Glutamatergic neuron (in vitro differentiated cells): ENCODE data around the gene CHKA. TPM values are rescaled to one million over a fixed set of nuclear protein-coding genes. Genes with fewer than 3 reads are reported as not detected.

Source experiments
- DNase-seq: peaks from one replicate; pipeline ENCODE4 v3.0.0; 2022
- H3K27ac Mint-ChIP-seq: one replicate; pipeline ENCODE4 v1.8.0; 2020; ENCODE audit warnings: mild to moderate bottlenecking, mixed read lengths, inconsistent platforms; ENCODE audit not compliant: unreplicated experiment
- H3K27me3 Mint-ChIP-seq: one replicate; pipeline ENCODE4 v1.8.0; 2020; ENCODE audit warnings: mild to moderate bottlenecking, moderate library complexity, mixed read lengths, inconsistent platforms; ENCODE audit not compliant: unreplicated experiment
- H3K36me3 Mint-ChIP-seq: one replicate; pipeline ENCODE4 v1.8.0; 2020; ENCODE audit warnings: mild to moderate bottlenecking, mixed read lengths, inconsistent platforms; ENCODE audit not compliant: unreplicated experiment
- H3K4me1 Mint-ChIP-seq: one replicate; pipeline ENCODE4 v1.8.0; 2020; ENCODE audit warnings: mild to moderate bottlenecking, low read depth, mixed read lengths, inconsistent platforms; ENCODE audit not compliant: unreplicated experiment
- H3K4me3 Mint-ChIP-seq: one replicate; pipeline ENCODE4 v1.8.0; 2020; ENCODE audit warnings: mild to moderate bottlenecking, mixed read lengths, inconsistent platforms; ENCODE audit not compliant: unreplicated experiment
- H3K9me3 Mint-ChIP-seq: one replicate; pipeline ENCODE4 v1.8.0; 2020; ENCODE audit warnings: mild to moderate bottlenecking, moderate library complexity, mixed read lengths, inconsistent platforms; ENCODE audit not compliant: unreplicated experiment
- total RNA-seq: library from RNA; stranded (reverse); fragmentation: NEBNext Ultra II Directional; extraction: Animal tissue kit (Norgen Biotek cat#: 25700); gene quantifications from one replicate; pipeline ENCODE4 v1.2.1, GENCODE V29; 2021; ENCODE audit not compliant: unreplicated experiment
- TF ChIP-seq, protein P1 (sequence below): fragments of 200-600 bp; sonication (generic); IDR thresholded peaks from one replicate; pipeline ENCODE4 v1.5.0; 2021; ENCODE audit not compliant: partially characterized antibody, unreplicated experiment

CHKA gene
- total RNA-seq, 1 donor from 2014 or later, result 74.1 TPM

DNA sequence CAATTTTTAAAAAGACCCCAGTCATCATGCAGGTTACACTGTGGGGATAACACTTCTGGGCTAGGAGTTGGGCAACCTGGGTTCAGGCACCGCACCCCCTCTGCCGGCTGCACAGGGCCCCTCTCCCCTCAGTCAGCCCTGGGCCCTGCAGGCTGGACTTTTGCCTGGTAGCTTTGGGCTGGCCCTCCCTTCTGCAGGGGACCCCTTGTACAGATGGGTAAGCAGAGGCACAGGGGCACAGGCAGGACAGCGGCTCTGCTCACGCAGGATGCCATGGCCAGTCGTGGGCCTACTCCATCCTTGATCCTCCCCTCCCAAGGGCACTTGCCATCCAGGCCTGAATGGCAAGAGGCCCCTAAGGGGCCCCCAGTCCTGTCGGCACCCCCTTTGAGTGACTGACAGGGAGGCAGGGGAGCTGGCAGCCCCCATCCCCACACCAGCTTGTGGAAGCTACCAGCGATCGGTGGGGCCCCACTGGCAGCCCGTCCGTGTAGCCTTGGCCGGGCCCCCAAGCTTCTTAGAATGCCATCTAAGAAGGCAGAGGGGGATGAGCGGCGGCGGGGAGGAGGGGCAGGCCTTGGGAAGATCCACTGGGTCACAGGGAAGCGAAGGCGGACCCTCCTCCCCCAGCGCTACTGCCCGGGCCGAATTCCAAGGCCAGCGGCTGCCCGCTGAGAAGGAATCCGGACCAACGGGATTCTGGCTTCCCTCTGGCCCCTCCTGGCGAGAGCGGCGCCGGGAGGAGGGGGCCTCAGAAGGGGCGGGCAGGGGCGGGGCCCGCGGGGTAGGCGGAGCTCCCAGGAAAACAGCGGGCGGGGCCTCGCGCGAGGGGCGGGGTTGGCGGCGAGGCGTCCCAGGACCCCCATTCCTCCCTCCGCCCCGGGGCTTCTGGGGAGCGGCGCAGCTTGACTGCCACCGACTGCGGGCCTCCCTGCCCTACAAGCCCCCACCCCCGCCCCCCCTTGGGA, 6.8 kb upstream of the CHKA start:
- DNase-seq, result peak; percentile 66
- Mint-ChIP-seq H3K36me3 (peaks cover 20% of the 10 kb centered on the region), H3K4me3 (no peak overlapping the region), H3K9me3 (peaks cover 16% of the 10 kb centered on the region), H3K4me1 (no peaks in the 10 kb centered on the region), H3K27me3 (peaks cover 12% of the 10 kb centered on the region), H3K27ac (no peak overlapping the region)
- TF ChIP-seq, protein P1, sequence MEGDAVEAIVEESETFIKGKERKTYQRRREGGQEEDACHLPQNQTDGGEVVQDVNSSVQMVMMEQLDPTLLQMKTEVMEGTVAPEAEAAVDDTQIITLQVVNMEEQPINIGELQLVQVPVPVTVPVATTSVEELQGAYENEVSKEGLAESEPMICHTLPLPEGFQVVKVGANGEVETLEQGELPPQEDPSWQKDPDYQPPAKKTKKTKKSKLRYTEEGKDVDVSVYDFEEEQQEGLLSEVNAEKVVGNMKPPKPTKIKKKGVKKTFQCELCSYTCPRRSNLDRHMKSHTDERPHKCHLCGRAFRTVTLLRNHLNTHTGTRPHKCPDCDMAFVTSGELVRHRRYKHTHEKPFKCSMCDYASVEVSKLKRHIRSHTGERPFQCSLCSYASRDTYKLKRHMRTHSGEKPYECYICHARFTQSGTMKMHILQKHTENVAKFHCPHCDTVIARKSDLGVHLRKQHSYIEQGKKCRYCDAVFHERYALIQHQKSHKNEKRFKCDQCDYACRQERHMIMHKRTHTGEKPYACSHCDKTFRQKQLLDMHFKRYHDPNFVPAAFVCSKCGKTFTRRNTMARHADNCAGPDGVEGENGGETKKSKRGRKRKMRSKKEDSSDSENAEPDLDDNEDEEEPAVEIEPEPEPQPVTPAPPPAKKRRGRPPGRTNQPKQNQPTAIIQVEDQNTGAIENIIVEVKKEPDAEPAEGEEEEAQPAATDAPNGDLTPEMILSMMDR, result no peak

DNA sequence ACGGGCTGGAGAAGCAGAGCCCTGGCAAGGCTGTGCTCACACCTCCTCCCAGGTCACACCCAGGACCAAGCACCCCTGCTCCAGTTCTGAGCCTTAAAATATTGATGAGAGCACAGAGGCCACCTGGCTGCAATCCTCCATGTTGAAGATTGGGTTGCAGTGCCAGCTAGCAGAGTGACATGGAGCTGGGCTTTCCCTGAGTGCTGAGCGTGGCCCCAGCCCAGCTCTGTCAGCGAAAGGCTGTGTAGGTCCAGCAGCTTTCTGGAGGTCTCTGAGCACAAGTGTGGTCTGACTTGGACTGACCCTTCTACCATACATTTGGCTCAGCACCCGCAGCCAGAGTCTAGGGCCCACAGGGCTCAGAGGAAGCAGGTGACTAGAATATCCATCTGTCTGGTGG, 4.0 kb upstream of the CHKA start:
- Mint-ChIP-seq H3K27me3 (peaks cover 12% of the 10 kb centered on the region), H3K4me1 (no peaks in the 10 kb centered on the region), H3K36me3 (peaks cover 12% of the 10 kb centered on the region), H3K4me3 (no peak overlapping the region), H3K27ac (no peak overlapping the region), H3K9me3 (peaks cover 8% of the 10 kb centered on the region)
- TF ChIP-seq, protein P1, result no peak
- no peak for DNase-seq

DNA sequence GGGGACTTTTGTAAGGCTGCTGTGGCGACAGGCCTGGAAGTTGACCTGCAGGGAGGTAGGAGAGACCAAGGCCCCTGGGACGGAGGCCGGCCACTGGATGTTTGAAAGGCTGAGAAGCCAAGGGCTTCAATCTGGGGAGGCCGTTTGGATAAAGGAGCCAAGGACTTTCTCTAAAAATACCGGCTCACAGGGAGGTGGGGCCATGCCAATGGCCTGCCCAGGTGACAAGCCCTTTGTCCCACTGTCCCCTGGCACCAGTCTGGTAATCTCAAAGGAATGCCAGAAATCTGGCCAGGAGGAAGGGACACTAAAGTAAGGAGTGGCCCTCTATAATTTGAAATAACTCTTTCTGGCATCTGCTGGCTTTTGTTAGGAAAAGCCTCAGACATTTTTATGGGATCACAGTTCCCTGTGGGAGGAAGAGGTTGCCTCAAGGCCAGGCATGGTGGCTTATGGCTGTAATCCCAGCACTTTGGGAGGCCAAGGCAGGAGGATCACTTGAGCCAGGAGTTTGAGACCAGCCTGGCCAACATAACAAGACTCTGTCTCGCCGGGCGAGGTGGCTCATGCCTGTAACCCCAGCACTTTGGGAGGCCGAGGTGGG, 1.9 kb upstream of the CHKA start:
- no peak overlapping the region for H3K4me3 Mint-ChIP-seq
- peaks cover 5% of the 10 kb centered on the region for H3K27me3 Mint-ChIP-seq
- H3K27ac Mint-ChIP-seq, result no peak overlapping the region
- peaks cover 5% of the 10 kb centered on the region for H3K4me1 Mint-ChIP-seq
- no peak for DNase-seq
- no peaks in the 10 kb centered on the region for H3K36me3 Mint-ChIP-seq
- H3K9me3 Mint-ChIP-seq, result peaks cover 10% of the 10 kb centered on the region
- TF ChIP-seq, protein P1, result no peak

DNA sequence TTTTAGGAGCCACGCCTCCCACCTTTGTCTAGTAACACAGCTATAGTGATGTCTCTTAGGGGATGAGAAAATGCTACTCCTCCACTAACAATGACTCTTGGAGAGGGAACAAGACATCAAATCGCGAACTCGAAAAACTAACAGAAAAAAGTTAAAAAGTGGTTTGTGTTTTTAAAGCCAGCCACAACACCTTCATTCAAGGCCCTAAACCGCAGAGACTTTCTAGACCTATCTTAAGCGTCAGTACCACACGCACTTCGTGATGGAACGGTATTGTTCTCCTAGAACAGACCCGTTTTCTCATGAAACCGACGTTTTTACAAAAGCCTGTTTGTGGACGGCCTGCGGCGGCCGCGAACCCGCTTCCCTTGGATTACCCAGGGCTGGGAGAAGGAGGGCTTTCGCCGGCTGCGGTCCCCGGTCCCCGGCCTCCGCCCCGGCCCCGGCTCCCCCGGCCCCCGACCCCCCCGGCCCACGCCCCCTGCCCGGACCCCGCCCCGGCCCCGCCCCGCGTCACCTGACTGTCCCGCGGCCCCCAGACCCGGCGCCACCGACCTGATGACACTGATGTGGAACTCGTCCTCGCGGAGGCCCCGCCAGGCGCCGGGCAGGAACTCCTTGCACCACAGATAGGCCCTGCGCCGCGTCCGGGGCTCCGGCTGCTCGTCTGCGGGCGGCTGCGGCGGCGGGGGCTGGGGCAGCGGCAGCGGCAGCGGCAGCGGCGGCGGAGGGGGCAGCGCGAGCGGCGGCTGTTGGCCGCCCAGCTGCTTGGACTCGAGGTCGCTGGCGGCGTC, 718 bp downstream of the CHKA start:
- peaks cover 13% of the 10 kb centered on the region for H3K4me1 Mint-ChIP-seq
- TF ChIP-seq, protein P1, result no peak
- peak overlapping the region; percentile 99 for H3K27ac Mint-ChIP-seq
- H3K27me3 Mint-ChIP-seq, result peaks cover 4% of the 10 kb centered on the region
- no peaks in the 10 kb centered on the region for H3K36me3 Mint-ChIP-seq
- peak overlapping the region; percentile 99 for H3K4me3 Mint-ChIP-seq
- H3K9me3 Mint-ChIP-seq, result peaks cover 10% of the 10 kb centered on the region
- peak; percentile 82 for DNase-seq
